Measurements from ENCODE around the gene RALA.

RALA gene

DNA sequence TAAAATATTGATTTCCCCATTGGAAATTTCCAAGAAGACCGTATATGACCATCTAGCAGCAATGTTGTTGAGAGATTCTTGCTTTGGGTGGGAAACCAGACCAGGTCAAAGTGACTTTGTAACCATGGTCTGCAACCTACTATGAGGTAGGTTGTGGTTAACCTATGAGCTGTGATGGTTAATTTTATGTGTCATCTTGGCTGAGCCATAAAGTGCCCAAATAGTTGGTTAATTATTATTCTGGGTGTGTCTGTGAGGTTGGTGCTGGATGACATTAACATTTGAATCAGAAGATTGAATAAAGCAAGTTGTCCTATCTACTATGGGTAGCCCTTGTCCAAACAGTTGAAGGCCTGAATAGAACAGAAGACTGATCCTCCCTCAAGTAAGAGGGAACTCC is 18.3 kb upstream of the RALA start:
- DNase-seq (no peak), ATAC-seq (peak; percentile 86)
- Mint-ChIP-seq H3K4me3 (no peak overlapping the region), H3K9me3 (peaks cover 6% of the 10 kb centered on the region), H3K27me3 (no peaks in the 10 kb centered on the region), H3K27ac (peak overlapping the region; percentile 13), H3K36me3 (ENCODE audit: low read depth) (no peaks in the 10 kb centered on the region), H3K4me1 (peaks cover 54% of the 10 kb centered on the region)

DNA sequence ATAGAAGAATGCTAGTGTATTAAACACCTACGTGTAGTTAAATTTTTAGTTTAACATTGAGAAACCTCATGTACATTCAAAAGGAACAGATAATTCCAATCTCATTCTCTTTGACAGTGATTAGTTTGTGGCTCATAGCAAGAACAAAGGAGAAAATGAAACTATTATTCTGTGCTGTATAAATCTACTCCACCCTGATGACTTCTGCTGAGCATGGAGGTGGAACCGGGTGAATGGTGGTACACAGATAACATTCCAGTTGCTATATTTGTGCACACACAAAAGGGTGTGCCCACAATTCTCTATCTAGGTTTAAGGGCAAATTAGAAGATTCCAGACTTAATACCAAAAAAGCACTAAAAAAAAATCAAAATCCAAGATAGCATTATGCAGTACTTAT is 17.0 kb upstream of the RALA start:
- ATAC-seq (no peak), DNase-seq (no peak)
- Mint-ChIP-seq H3K9me3 (peaks cover 6% of the 10 kb centered on the region), H3K36me3 (ENCODE audit: low read depth) (no peaks in the 10 kb centered on the region), H3K27ac (no peak overlapping the region), H3K4me1 (peaks cover 59% of the 10 kb centered on the region), H3K4me3 (no peak overlapping the region), H3K27me3 (peaks cover 4% of the 10 kb centered on the region)

DNA sequence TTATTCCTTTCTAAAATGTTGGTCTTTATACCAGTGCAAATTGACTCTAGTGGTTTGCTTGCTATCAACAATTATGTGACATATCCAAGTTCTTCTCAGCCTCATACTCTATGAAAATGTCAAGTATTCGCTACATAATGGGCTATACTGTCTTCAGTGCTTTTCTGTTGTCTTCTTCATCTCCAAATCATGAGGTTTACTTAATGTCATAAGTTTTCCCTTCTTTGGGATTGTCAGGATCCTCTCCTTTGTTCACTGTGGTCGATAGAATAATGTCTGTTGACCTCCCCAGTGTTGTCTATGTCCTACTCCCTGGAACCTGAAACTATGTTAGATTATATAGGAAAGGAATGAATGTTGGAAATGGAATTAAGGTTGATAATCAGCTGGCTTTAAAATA is 16.4 kb upstream of the RALA start:
- no peaks in the 10 kb centered on the region for H3K36me3 Mint-ChIP-seq (ENCODE audit: low read depth)
- H3K4me1 Mint-ChIP-seq: peaks cover 59% of the 10 kb centered on the region
- peaks cover 4% of the 10 kb centered on the region for H3K27me3 Mint-ChIP-seq
- H3K27ac Mint-ChIP-seq: no peak overlapping the region
- ATAC-seq (no peak), DNase-seq (no peak)
- peaks cover 6% of the 10 kb centered on the region for H3K9me3 Mint-ChIP-seq
- no peak overlapping the region for H3K4me3 Mint-ChIP-seq

DNA sequence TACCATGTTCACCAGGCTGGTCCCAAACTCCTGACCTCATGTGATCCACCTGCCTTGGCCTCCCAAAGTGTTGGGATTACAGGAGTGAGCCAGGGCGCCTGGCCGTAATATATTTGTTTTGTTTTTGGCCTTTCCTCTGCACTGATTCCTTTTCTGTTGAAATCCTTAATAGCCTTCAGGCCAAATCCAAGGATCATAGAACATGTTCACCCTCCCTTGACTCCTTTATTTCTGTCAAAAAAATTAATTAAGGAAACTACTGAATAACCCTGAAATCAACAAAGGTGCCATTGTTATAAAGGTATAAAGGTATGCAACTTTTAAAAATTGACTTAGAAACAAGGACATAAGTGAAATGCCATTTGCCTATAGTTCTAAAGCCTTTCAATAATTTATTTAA is 15.5 kb upstream of the RALA start:
- no peak overlapping the region for H3K4me3 Mint-ChIP-seq
- peaks cover 59% of the 10 kb centered on the region for H3K4me1 Mint-ChIP-seq
- no peak overlapping the region for H3K27ac Mint-ChIP-seq

DNA sequence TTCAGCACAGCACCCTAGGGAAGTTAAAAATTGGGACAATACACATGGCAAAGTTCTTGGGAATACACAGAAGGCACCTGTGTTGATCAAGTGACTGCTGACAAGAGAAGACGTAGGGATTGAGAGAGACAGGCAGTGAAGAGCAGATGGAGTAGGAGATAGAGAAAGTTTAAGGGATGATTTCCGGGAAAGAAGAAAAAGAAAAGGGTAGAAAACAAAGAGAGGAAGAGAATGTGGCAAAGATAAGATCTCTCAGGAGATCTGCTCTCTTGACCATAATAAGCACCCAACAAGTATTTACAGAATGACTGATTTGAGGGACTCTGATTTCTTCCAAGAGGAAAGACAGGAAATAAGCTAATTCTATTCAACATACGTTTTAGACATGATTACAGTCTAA is 15.1 kb upstream of the RALA start:
- H3K4me3 Mint-ChIP-seq: no peak overlapping the region
- no peaks in the 10 kb centered on the region for H3K36me3 Mint-ChIP-seq (ENCODE audit: low read depth)
- H3K9me3 Mint-ChIP-seq: peaks cover 6% of the 10 kb centered on the region
- H3K4me1 Mint-ChIP-seq: peaks cover 59% of the 10 kb centered on the region
- DNase-seq: no peak
- peak overlapping the region; percentile 4 for H3K27ac Mint-ChIP-seq
- peaks cover 4% of the 10 kb centered on the region for H3K27me3 Mint-ChIP-seq
- no peak for ATAC-seq

More for the DNA sequence above, 15.5 kb upstream of the RALA start:
- Mint-ChIP-seq H3K36me3 (ENCODE audit: low read depth) (no peaks in the 10 kb centered on the region), H3K9me3 (peaks cover 6% of the 10 kb centered on the region), H3K27me3 (peaks cover 4% of the 10 kb centered on the region)
- DNase-seq (no peak), ATAC-seq (no peak)

DNA sequence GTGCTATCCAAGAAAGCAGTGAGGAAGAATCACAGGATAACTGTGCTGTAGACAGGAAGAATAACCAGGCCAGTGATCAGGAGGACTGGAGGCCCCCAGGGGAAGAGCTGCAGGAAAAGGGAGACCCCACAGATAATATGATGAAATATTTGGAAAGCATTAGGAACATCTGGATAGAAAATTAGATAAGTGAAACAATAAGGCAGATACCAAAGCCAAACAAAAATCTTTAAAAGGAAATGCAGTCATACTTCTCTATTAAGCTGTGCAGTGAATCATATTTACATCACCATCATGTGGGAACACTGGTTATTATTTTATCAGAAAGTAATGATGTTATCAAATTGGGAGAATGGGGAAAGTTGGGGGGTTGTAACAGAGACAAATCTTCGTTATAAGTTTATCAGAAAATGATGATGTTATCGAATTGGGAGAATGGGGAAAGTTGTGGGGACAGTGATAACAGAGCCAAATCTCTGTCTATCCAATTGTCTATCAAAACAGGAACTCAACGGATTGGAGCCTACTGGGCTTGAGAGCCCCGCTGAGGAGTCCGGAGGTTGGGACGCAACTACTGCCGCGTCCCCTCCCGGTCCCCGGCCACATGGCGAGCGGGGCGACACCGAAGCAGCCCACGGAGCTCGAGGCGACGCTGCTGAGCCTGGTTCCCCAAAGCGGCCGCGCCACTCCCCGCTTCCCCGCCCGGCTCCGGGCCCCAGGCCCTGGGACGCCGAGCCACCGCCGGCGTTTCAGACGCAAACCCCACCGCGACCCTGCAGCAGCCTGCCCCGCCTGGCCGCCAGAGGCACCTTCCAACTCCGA is 14.0 kb upstream of the RALA start:
- Mint-ChIP-seq H3K27me3 (peaks cover 4% of the 10 kb centered on the region), H3K4me1 (peaks cover 51% of the 10 kb centered on the region)

DNA sequence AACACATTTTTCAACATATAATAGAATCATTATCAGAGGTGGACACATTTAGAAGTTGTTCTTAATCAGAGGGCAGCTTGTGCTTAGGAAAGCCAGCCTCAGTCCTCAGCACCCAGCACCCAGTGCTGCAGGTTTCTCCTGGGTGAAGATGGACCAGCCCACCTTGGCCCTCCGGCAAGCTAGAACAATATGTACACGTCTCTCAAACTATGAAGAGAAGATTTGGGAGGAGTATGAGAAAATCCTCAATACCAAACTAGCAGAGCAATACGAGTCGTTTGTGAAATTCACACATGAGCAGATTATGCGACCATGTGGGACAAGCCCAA is 13.5 kb upstream of the RALA start:
- peak overlapping the region; percentile 49 for H3K4me3 Mint-ChIP-seq
- peaks cover 45% of the 10 kb centered on the region for H3K4me1 Mint-ChIP-seq
- peaks cover 4% of the 10 kb centered on the region for H3K27me3 Mint-ChIP-seq
- H3K36me3 Mint-ChIP-seq (ENCODE audit: low read depth): no peaks in the 10 kb centered on the region
- ATAC-seq (no peak), DNase-seq (no peak)
- H3K9me3 Mint-ChIP-seq: no peaks in the 10 kb centered on the region
- no peak overlapping the region for H3K27ac Mint-ChIP-seq

More for the DNA sequence above, 14.0 kb upstream of the RALA start:
- ATAC-seq (peak; percentile 20), DNase-seq (peak; percentile 45)
- H3K27ac Mint-ChIP-seq: peak overlapping the region; percentile 20
- H3K4me3 Mint-ChIP-seq: peak overlapping the region; percentile 49
- H3K9me3 Mint-ChIP-seq: no peaks in the 10 kb centered on the region
- H3K36me3 Mint-ChIP-seq (ENCODE audit: low read depth): no peaks in the 10 kb centered on the region

DNA sequence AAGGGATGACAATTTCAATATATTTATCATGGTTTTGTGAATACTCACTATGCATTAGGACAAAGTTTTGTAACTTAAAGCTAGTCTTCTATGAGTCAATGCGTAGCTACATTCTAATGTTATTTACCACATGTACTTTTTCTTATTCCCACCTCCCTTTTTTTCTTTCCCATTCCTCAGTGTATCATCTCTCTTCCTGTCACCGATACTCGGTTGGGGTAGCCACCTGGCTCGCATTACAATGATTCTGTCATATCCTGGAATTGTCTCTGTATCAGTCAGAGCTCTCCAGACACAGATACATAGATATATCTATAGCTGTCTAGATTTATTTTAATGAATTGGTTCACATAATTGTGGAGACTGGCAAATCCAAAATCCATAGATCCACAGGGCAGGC is 9.8 kb upstream of the RALA start:
- DNase-seq: no peak

DNA sequence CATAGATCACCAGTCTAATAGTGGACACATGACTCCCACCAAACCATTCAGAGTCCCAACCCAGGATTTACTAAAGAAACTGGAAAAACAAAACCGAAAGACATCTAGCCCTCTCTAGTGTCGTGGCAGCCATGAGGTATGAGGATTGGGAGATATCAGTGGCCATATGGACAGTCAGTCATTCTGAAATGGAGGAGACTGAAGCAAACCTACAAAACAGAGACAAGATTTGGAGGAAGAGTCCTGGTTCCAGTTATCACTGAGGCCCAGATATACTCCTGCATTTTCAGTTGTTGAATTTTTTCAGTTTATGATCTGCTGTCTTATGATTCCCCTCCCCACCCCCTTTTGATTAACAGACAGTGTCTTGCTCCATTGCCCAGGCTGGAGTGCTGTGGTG is 9.1 kb upstream of the RALA start:
- no peaks in the 10 kb centered on the region for H3K9me3 Mint-ChIP-seq
- peaks cover 11% of the 10 kb centered on the region for H3K4me1 Mint-ChIP-seq
- peaks cover 6% of the 10 kb centered on the region for H3K27me3 Mint-ChIP-seq
- H3K36me3 Mint-ChIP-seq (ENCODE audit: low read depth): no peaks in the 10 kb centered on the region
- H3K27ac Mint-ChIP-seq: no peak overlapping the region
- H3K4me3 Mint-ChIP-seq: no peak overlapping the region
- ATAC-seq (no peak), DNase-seq (no peak)

More for the DNA sequence above, 9.8 kb upstream of the RALA start:
- H3K36me3 Mint-ChIP-seq (ENCODE audit: low read depth): no peaks in the 10 kb centered on the region
- peaks cover 18% of the 10 kb centered on the region for H3K4me1 Mint-ChIP-seq
- no peaks in the 10 kb centered on the region for H3K9me3 Mint-ChIP-seq
- no peak overlapping the region for H3K4me3 Mint-ChIP-seq
- no peak overlapping the region for H3K27ac Mint-ChIP-seq
- no peak for ATAC-seq
- peaks cover 6% of the 10 kb centered on the region for H3K27me3 Mint-ChIP-seq

DNA sequence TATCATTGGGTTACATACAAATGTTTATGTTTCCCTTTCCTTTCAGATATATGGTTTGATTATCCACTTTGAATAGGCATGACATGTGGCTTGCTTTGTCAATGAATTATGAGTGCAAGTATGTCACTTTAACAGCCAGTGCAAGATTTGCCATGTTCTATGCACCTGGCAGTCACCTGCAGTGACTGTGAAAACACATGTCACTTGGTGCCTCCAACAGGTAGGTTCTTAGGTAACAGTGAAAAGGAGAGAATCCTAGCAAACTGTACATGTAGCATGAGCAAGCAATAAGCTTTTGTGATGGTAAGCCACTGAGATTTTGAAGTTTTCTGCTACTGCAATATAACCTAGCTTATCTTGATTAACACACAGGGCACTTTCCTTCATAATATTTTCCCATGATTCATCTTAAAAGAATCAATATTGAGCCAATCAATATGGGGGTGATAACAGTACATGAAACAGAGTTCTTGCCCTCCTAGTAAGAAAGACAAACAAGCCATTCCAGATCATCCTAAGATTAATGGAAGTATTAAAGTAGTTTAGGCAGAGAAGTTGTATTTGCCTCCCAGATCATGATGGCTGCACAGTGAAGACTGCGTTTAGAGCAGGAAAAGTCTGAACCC is 7.9 kb upstream of the RALA start:
- no peaks in the 10 kb centered on the region for H3K36me3 Mint-ChIP-seq (ENCODE audit: low read depth)
- H3K4me1 Mint-ChIP-seq: peaks cover 2% of the 10 kb centered on the region
- H3K27me3 Mint-ChIP-seq: peaks cover 6% of the 10 kb centered on the region
- no peaks in the 10 kb centered on the region for H3K9me3 Mint-ChIP-seq
- no peak overlapping the region for H3K4me3 Mint-ChIP-seq
- no peak overlapping the region for H3K27ac Mint-ChIP-seq
- DNase-seq: no peak
- no peak for ATAC-seq

DNA sequence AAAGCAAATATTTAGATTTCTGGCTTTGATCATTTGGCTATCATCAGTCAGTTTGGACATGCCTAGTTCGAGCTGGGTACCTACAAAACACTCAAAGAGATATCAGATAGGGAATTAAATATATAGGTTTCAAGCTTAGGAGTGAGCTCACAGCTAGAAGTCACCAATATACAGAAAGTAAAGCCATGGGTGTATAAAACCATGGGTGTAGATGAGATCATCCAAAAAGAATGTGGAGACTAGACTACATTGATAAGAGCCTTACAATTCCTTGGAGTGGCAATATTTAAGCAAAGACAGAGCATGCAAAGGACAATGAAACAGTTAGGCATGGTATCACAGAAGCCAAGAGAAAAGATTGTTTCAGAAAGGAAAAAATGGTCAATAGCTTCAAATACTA is 7.2 kb upstream of the RALA start:
- peaks cover 3% of the 10 kb centered on the region for H3K4me1 Mint-ChIP-seq
- ATAC-seq: no peak

DNA sequence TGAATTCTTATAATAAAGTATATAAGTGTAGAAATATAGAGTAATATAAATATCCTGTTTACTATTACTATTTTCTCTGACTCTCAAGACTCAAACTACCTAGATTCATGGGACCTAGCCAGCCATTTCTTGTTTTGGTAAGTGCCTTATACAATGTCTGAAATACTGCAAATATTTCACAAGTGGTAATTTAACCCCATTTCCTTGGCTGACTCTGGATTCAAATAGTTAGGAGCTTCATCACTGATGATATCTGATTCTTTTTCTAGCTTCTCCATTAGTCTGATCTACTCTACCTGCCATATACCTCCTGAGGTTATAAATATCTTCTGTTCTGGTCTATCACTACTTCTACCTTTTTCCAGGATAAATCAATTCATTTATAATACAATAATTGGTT is 6.4 kb upstream of the RALA start:
- H3K4me1 Mint-ChIP-seq: peaks cover 7% of the 10 kb centered on the region
- no peak overlapping the region for H3K4me3 Mint-ChIP-seq
- no peaks in the 10 kb centered on the region for H3K36me3 Mint-ChIP-seq (ENCODE audit: low read depth)
- no peaks in the 10 kb centered on the region for H3K9me3 Mint-ChIP-seq
- H3K27ac Mint-ChIP-seq: no peak overlapping the region
- DNase-seq: no peak
- peaks cover 3% of the 10 kb centered on the region for H3K27me3 Mint-ChIP-seq
- no peak for ATAC-seq

More for the DNA sequence above, 7.2 kb upstream of the RALA start:
- H3K4me3 Mint-ChIP-seq: no peak overlapping the region
- H3K27ac Mint-ChIP-seq: no peak overlapping the region
- H3K27me3 Mint-ChIP-seq: peaks cover 3% of the 10 kb centered on the region
- no peak for DNase-seq
- no peaks in the 10 kb centered on the region for H3K9me3 Mint-ChIP-seq
- H3K36me3 Mint-ChIP-seq (ENCODE audit: low read depth): no peaks in the 10 kb centered on the region

DNA sequence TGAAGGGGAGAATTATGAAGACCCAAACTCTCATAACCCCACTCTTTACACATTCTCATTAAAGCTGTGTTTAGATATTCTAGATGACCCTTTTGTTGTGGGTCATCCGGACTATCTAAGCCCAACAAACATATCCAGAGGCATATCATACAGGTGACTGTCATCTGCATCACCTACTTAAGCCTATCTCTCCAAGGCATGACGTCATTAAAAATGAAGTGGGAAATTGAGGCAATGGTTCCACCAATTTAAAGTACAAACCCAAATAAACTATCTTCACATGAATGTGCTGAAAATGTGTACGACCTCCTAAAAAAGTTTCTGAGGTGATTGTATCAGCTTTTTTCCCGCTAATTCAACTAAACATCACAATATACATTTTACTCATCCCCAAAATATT is 4.5 kb upstream of the RALA start:
- no peak overlapping the region for H3K27ac Mint-ChIP-seq
- no peaks in the 10 kb centered on the region for H3K9me3 Mint-ChIP-seq
- H3K4me1 Mint-ChIP-seq: peaks cover 15% of the 10 kb centered on the region
- DNase-seq (no peak), ATAC-seq (no peak)
- H3K36me3 Mint-ChIP-seq (ENCODE audit: low read depth): no peaks in the 10 kb centered on the region
- no peak overlapping the region for H3K4me3 Mint-ChIP-seq
- peaks cover 3% of the 10 kb centered on the region for H3K27me3 Mint-ChIP-seq

DNA sequence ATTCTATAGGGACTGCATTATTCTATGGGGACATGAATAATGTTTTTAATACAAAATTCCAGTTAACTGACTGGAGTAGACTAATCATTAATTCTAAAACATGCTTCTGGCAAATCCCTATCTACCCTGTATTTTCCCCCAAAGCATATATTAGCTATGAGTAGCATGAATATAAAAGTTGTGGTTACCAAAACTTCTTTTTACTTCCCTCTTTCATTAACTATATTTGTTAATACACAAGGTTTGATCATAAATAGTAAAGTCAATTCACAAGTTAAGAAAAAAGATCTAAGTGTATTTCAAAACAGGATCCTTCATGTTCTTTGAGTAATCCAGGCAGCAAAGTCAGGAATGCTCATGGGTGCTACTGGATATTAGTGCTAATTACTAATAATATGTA is 2.9 kb upstream of the RALA start:
- H3K4me1 Mint-ChIP-seq: peaks cover 27% of the 10 kb centered on the region
- DNase-seq (no peak), ATAC-seq (no peak)
- H3K9me3 Mint-ChIP-seq: no peaks in the 10 kb centered on the region
- H3K36me3 Mint-ChIP-seq (ENCODE audit: low read depth): no peaks in the 10 kb centered on the region
- no peak overlapping the region for H3K27ac Mint-ChIP-seq
- H3K27me3 Mint-ChIP-seq: peaks cover 3% of the 10 kb centered on the region
- no peak overlapping the region for H3K4me3 Mint-ChIP-seq

DNA sequence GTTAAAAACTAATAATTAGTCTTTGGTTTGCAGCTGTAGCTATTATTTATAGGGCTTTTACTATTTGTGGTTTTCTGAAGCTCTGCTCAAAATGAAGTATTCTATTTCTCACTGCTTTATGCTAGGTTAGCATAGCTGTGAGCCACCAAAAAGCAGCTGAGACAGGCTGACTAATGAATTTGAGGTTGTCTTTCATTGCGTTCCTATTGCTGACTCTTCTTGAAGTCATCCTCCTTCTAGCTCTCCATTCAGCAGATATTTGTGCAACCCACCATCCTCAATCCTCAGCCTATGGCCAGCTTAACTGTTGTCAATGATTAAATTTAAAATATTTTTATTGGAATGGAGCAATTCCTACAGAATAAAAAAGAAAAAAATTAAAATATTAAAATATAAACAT is 2.1 kb upstream of the RALA start:
- no peak overlapping the region for H3K27ac Mint-ChIP-seq
- DNase-seq (no peak), ATAC-seq (no peak)
- no peak overlapping the region for H3K4me3 Mint-ChIP-seq
- no peaks in the 10 kb centered on the region for H3K27me3 Mint-ChIP-seq
- H3K4me1 Mint-ChIP-seq: peaks cover 35% of the 10 kb centered on the region
- H3K9me3 Mint-ChIP-seq: no peaks in the 10 kb centered on the region
- H3K36me3 Mint-ChIP-seq (ENCODE audit: low read depth): no peaks in the 10 kb centered on the region

All from activated naive CD8-positive, alpha-beta T cell treated with anti-CD3 and anti-CD28 coated beads, Interleukin-2, amount 50 U/mL, for 24 hours (primary cell).